Measurements from ENCODE around the gene KNCN.
A peak's percentile ranks its signal among the peaks of the same experiment; 100 is the strongest.

The KNCN gene

DNA sequence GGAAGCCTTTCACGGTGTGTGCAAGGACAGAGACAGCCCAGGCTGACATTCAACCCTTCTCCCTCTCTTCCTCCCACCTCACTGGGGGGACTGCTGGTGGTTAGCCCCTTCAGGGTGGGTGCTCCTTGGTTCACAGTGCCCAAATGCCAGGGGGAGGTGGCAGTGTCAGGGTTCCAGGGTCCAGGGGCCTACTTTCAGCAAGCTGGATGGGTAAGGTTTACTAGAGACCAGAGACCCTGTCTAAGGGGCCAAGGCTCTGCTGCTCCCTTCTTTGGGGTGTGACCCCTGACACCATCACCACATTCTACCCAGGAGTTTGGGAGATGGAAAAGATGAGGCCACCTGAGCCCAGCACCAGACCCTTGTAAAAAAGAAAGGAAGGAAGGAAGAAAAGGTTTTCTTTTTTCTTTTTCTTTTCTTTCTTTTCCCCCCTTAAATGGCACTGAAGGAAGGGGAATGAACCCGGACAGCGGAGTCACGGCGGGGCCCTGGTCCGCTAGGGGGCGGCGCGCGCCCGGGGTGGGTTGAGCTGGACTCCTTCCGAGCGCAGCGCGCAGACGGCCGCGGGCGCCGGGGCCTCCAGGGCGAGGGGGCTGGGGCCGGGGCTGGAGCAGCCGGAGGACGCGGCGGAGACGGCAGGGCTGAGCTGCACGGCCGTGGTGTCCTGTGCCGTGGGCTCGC, 18.8 kb downstream of the KNCN start:
- peaks cover 20% of the 10 kb centered on the region for H3K27me3 Mint-ChIP-seq
- peak; percentile 86 for ATAC-seq (replicated peaks; ENCODE audit: extremely low read depth, poor library complexity, severe bottlenecking)
- H3K36me3 Mint-ChIP-seq (ENCODE audit: insufficient read depth): peaks cover 4% of the 10 kb centered on the region
- H3K9me3 Mint-ChIP-seq: no peaks in the 10 kb centered on the region
- peak overlapping the region; percentile 65 for H3K27ac Mint-ChIP-seq (ENCODE audit: low read depth)
- DNase-seq (ENCODE audit: low spot score in 2 of 2): peak; percentile 59
- peak overlapping the region; percentile 62 for H3K4me3 Mint-ChIP-seq
- H3K4me1 Mint-ChIP-seq: peaks cover 11% of the 10 kb centered on the region

DNA sequence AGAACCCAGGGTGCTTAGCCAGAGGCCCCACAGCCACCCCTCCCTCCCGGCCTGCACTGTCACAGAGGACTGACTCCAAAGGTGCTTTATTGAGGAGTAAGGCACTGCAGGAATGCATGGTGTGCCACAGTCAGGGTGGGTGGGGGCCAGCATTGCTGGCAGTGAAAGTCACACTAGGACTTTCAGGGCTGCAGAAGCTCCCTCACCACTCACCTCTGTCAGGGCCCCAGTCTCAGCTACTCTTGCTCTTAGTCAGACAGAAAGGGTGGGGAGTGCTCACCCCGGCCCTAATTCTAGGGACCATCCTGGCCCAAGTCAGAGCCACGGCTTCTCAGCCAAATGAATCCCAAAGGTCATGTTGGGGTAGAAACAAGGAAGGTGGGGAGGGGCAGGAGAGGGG, 19.4 kb downstream of the KNCN start:
- H3K36me3 Mint-ChIP-seq (ENCODE audit: insufficient read depth): peaks cover 4% of the 10 kb centered on the region
- DNase-seq (ENCODE audit: low spot score in 2 of 2) (no peak), ATAC-seq (replicated peaks; ENCODE audit: extremely low read depth, poor library complexity, severe bottlenecking) (no peak)
- H3K4me3 Mint-ChIP-seq: peak overlapping the region; percentile 62
- peaks cover 11% of the 10 kb centered on the region for H3K4me1 Mint-ChIP-seq
- peaks cover 22% of the 10 kb centered on the region for H3K27me3 Mint-ChIP-seq
- no peaks in the 10 kb centered on the region for H3K9me3 Mint-ChIP-seq
- peak overlapping the region; percentile 65 for H3K27ac Mint-ChIP-seq (ENCODE audit: low read depth)

DNA sequence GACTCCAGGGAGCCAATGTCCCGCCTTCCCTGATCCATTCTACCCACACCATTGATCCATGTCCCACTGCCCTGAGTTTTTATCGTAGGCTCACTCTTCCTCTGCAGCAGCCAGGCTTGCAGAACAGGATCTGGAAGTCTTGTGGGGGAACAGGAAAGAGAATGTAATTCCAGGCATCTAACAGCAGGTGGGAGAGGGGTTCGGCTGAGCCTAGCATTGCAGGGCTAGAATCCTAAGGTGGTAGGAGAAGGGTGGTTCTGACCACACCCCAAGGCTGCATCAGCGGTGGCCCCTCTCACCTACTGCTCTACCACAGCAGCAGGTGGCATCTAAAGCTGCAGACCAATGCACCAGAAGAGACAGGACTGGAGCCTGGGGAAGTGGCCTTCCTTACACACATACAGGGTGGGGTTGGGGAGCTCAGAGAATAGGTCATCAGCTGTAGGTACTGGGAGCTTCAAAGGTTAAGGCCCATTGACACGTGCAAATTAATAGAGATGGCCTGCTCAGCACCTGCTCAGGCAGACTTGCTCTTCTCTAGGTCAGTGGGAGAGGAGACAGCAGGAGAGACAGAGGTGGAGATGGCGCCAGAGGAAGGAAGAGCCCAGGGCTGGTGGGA, 20.5 kb downstream of the KNCN start:
- H3K4me1 Mint-ChIP-seq: peaks cover 11% of the 10 kb centered on the region
- peak overlapping the region; percentile 7 for H3K4me3 Mint-ChIP-seq
- ATAC-seq (replicated peaks; ENCODE audit: extremely low read depth, poor library complexity, severe bottlenecking): no peak
- H3K27me3 Mint-ChIP-seq: peaks cover 22% of the 10 kb centered on the region
- no peaks in the 10 kb centered on the region for H3K9me3 Mint-ChIP-seq
- no peak overlapping the region for H3K27ac Mint-ChIP-seq (ENCODE audit: low read depth)
- H3K36me3 Mint-ChIP-seq (ENCODE audit: insufficient read depth): peaks cover 4% of the 10 kb centered on the region
- no peak for DNase-seq (ENCODE audit: low spot score in 2 of 2)

DNA sequence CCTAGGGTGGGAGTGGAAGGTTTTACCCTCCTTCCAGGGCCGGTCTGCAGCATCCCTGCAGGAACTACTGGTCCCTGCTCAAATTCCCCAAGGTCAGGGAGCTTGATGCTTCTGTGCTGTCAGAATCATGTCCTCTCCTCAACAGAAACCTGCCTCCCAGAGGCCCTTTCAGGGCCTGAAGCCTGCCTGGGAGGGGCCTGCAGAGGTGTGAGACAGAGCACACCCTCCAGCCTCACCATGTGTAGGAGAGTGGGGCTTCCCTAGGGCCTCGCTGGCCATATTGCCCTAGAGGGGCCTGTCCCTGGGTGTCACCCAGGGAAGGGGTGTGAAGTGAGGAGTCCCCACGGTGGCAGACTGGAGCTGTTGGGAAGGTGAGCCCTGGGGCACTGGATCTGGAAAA, 21.1 kb downstream of the KNCN start:
- peaks cover 27% of the 10 kb centered on the region for H3K27me3 Mint-ChIP-seq
- no peak overlapping the region for H3K27ac Mint-ChIP-seq (ENCODE audit: low read depth)
- ATAC-seq (replicated peaks; ENCODE audit: extremely low read depth, poor library complexity, severe bottlenecking): no peak

DNA sequence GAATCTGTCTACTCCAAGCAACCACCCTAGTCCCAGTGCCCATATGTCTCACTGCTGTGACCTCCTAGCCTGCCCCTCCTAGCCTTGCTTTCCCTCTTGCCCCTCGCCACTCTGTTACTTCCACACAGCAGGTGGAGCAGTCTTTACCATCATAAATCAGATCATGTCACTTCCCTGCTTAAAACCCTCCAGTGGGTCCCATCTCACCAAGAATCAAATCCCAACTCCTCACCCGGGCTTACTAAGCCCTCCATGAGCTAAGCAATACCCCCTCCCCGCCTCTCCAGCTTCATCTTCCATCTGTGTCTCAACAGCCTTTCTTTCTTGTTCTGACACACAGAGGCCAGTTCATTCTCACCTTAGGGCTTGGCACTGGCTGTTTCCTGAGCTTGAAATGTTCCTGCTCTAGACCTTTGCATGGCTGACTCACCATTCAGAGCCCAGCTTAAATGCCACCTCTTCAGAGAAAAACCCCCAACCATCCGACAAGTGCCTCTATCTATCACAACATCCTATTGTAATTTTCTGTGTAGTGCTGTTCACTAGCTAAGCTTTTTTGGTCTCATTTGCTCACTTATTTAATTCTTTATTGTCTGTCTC, 22.3 kb downstream of the KNCN start:
- Mint-ChIP-seq H3K4me3 (no peak overlapping the region), H3K36me3 (ENCODE audit: insufficient read depth) (peaks cover 4% of the 10 kb centered on the region), H3K4me1 (peaks cover 7% of the 10 kb centered on the region), H3K27ac (ENCODE audit: low read depth) (no peak overlapping the region), H3K27me3 (peaks cover 35% of the 10 kb centered on the region), H3K9me3 (no peaks in the 10 kb centered on the region)
- ATAC-seq (replicated peaks; ENCODE audit: extremely low read depth, poor library complexity, severe bottlenecking): no peak
- DNase-seq (ENCODE audit: low spot score in 2 of 2): no peak

More for the DNA sequence above, 21.1 kb downstream of the KNCN start:
- DNase-seq (ENCODE audit: low spot score in 2 of 2): no peak
- Mint-ChIP-seq H3K9me3 (no peaks in the 10 kb centered on the region), H3K36me3 (ENCODE audit: insufficient read depth) (peaks cover 4% of the 10 kb centered on the region), H3K4me1 (peaks cover 11% of the 10 kb centered on the region), H3K4me3 (peak overlapping the region; percentile 7)

DNA sequence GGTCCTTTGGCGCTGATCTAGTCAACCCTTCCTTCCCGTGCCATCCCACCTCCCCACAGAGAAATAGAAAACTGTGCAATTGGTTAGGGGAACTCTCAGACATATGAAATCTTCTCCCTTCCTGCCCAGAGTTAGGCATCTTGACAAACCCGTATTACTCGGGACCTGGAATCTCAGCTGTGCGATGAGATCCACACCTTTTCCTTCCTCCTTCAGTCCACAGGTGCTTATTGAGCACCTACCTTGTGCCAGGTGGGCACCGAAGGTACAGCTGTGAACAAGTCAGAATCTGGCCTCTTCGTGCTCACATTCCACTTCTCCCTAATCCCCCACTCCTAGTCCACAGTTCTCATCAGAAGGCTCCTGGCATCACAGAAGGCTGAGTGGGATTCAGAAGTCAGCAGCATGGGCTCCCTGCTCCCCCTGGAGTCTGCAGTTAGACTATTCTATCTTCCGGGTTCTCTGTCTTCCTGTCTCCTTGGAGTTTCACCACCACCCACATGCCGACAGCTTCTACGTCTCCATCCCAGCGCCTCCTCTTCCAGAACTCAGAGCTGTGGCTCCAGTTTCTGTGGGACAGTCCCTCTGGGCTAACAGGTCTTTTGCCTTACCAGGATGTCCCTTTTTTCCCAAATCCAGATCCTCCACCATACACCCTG, 23.0 kb downstream of the KNCN start:
- ATAC-seq (replicated peaks; ENCODE audit: extremely low read depth, poor library complexity, severe bottlenecking): no peak
- Mint-ChIP-seq H3K27me3 (peaks cover 35% of the 10 kb centered on the region), H3K9me3 (no peaks in the 10 kb centered on the region), H3K27ac (ENCODE audit: low read depth) (no peak overlapping the region), H3K36me3 (ENCODE audit: insufficient read depth) (peaks cover 3% of the 10 kb centered on the region), H3K4me3 (no peak overlapping the region), H3K4me1 (no peaks in the 10 kb centered on the region)
- no peak for DNase-seq (ENCODE audit: low spot score in 2 of 2)

DNA sequence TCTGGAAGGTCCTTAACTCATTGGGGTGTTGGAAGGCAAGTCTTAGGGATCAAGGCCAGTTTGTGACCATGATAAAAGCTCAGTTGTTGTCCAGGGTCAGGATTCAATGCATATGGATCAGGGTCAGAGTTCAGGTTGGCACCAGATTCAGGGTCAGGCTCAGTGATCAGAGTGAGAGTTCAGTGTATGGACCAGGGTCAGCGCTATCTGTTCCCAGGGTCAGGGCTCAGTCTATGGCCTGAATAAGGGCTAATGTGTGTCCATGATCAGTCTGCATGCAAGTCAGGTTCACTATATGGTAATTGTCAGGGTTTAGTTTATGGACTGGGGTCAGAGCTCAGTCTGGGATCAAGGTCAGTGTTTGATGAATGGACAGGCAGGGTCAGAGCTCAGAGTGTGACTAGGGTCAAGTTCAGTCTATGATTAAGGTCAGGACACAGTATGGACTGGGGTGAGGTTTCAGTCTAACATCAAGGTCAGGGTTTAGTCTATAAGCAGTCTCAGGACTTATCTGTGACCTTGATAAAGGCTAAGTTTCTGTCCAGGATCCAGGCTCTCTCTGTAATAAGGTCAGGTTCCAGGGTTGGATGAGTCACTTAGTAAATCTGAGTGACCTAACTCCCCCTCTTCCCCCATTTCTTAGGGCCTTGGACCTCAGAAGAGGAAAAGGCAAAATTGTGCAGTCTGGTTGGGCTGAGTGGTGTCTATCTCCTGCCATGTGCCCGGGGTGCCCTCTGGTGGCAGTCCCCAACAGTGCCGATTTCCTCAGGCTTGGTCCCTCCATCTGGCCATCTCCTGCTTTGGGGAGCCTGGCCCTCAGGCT, 23.8 kb downstream of the KNCN start:
- Mint-ChIP-seq H3K36me3 (ENCODE audit: insufficient read depth) (peaks cover 2% of the 10 kb centered on the region), H3K27ac (ENCODE audit: low read depth) (no peak overlapping the region), H3K4me3 (no peak overlapping the region), H3K9me3 (no peaks in the 10 kb centered on the region), H3K4me1 (no peaks in the 10 kb centered on the region), H3K27me3 (peaks cover 35% of the 10 kb centered on the region)
- ATAC-seq (replicated peaks; ENCODE audit: extremely low read depth, poor library complexity, severe bottlenecking): peak; percentile 41
- DNase-seq (ENCODE audit: low spot score in 2 of 2): peak; percentile 56 to 62

DNA sequence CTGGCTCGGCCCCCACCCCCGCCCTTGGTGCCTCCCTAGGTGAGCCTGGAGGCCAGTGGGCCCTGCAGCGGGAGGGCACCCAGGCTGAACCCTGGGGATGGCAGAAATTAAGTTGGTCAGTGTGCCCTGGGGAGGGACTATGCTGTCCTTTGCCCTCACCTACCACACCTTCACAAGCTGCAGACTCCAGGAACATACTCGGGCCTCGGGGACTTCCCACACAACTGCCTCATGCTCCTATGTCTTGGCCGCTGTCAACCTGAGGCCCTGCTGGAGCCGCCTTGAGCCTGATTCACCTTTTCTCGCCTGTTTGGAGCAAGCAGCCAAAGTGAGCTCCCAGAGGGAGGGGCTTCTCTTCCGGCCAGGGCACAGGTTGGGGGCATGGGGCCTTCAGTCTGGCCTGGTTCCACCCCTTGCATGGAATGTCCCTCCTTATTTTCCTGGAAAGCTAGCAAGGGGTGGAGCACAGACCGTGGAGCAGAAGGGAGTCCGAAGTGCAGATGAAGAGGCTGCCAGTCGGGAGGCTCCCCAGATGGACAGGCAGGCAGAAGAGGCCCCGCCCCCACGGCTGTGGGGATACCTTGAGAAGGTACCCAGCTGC, 24.7 kb downstream of the KNCN start:
- no peak for ATAC-seq (replicated peaks; ENCODE audit: extremely low read depth, poor library complexity, severe bottlenecking)
- DNase-seq (ENCODE audit: low spot score in 2 of 2): no peak
- H3K27me3 Mint-ChIP-seq: peaks cover 35% of the 10 kb centered on the region
- H3K36me3 Mint-ChIP-seq (ENCODE audit: insufficient read depth): no peaks in the 10 kb centered on the region
- no peak overlapping the region for H3K4me3 Mint-ChIP-seq
- no peaks in the 10 kb centered on the region for H3K9me3 Mint-ChIP-seq
- no peak overlapping the region for H3K27ac Mint-ChIP-seq (ENCODE audit: low read depth)
- H3K4me1 Mint-ChIP-seq: peaks cover 9% of the 10 kb centered on the region

DNA sequence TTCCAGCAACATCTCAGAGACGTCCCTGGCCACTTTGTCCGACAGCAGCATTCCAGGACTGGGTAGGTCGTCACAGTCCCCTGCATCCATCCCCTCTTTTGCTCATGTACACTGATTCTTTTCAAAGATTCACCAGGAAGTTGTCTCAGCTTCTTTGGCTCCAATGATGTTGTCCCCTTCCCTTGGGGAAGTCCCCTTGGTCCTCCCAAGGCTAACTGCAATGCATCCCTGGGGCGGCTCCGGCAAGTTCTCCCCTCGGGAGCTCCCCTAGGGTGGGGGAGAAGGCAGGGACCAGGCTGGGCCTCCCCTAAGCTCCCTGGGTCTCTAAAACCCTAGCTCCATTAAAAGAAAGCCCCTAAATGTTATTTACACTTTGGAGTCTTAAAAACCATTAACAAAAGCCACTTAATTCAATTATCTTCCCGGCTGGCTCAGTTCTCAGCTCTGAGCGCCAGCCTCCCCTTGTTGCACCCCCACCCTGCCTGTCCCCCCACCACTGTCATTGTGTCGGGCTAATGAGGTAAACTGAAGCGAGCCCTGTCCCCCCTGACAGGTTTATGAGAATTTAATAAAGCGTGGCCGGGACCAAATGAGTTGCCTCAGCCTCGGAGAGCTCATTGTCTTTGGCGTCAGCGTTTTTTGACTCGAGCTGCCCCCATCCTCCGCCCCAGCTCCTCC, 25.3 kb downstream of the KNCN start:
- peaks cover 15% of the 10 kb centered on the region for H3K4me1 Mint-ChIP-seq
- H3K36me3 Mint-ChIP-seq (ENCODE audit: insufficient read depth): no peaks in the 10 kb centered on the region
- H3K4me3 Mint-ChIP-seq: no peak overlapping the region
- no peak overlapping the region for H3K27ac Mint-ChIP-seq (ENCODE audit: low read depth)
- DNase-seq (ENCODE audit: low spot score in 2 of 2) (no peak), ATAC-seq (replicated peaks; ENCODE audit: extremely low read depth, poor library complexity, severe bottlenecking) (no peak)
- H3K9me3 Mint-ChIP-seq: no peaks in the 10 kb centered on the region
- peaks cover 35% of the 10 kb centered on the region for H3K27me3 Mint-ChIP-seq

DNA sequence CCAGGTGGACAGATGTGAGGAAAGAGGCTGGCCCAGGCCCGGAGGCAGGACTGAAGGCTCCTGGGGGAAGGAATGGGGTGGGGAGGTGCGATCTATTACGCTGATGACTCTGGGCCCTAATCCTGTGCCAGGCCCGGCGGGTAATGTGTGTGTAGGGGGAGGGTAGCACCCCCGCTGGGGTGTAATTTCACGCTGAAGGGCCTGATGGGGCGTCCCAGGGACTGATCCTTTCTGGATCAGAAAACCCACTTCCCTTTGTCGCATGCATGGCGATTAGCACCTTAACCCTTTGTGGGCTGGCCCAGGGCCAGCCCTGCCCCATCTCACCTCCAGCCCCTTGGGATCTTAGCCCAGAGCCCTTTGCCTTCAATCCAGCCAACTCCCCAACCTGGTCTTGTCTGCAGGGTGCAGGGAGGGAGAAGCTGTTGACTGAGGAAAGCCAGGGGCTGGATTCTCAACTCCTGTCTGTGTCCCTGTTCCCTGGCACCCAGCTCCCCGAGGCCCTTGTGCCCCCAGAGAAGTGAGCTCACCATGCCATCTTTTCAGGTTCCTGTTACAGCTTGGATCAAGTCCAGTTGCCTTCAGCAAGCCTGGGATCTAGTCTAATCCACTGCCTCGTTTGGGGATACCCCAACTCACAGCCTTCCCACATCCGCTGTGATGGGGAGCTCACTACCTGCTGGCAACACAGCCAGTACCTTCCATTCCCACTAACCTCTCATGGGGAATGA, 26.0 kb downstream of the KNCN start:
- H3K27me3 Mint-ChIP-seq: peaks cover 35% of the 10 kb centered on the region
- H3K4me1 Mint-ChIP-seq: peaks cover 15% of the 10 kb centered on the region
- H3K9me3 Mint-ChIP-seq: no peaks in the 10 kb centered on the region
- no peaks in the 10 kb centered on the region for H3K36me3 Mint-ChIP-seq (ENCODE audit: insufficient read depth)
- no peak overlapping the region for H3K27ac Mint-ChIP-seq (ENCODE audit: low read depth)
- no peak overlapping the region for H3K4me3 Mint-ChIP-seq
- no peak for DNase-seq (ENCODE audit: low spot score in 2 of 2)
- ATAC-seq (replicated peaks; ENCODE audit: extremely low read depth, poor library complexity, severe bottlenecking): no peak

DNA sequence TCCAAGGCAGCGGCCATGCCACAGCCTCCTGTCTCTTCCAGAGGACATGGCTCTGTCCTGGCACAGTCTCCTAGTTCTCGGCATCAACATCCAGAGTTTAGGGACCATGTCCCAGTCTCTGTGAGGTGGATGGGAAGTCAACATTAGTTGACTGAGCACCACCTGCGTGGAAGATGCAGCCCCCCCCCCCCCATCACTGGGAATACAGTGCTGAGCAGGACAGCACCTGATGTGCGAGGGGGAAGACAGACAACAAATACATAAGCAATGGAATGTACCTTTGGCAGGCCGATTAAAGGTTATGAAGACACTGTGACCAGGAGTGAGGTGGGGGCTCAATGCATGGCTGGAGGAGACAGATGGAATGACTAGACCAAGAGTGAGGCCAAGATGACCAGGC, 26.6 kb downstream of the KNCN start:
- peaks cover 35% of the 10 kb centered on the region for H3K27me3 Mint-ChIP-seq
- H3K27ac Mint-ChIP-seq (ENCODE audit: low read depth): no peak overlapping the region
- H3K4me1 Mint-ChIP-seq: peaks cover 15% of the 10 kb centered on the region

More for the DNA sequence above, 26.6 kb downstream of the KNCN start:
- DNase-seq (ENCODE audit: low spot score in 2 of 2) (no peak), ATAC-seq (replicated peaks; ENCODE audit: extremely low read depth, poor library complexity, severe bottlenecking) (no peak)
- Mint-ChIP-seq H3K4me3 (no peak overlapping the region), H3K9me3 (no peaks in the 10 kb centered on the region), H3K36me3 (ENCODE audit: insufficient read depth) (no peaks in the 10 kb centered on the region)

All from central memory CD8-positive, alpha-beta T cell (primary cell).